ENCODE data around the gene RNF44. TPM values are rescaled to one million over a fixed set of nuclear protein-coding genes. Genes with fewer than 3 reads are reported as not detected.

RNF44 gene
- total RNA-seq, 2 experiments from 2014 or later = 83.3 to 88.3 TPM

DNA sequence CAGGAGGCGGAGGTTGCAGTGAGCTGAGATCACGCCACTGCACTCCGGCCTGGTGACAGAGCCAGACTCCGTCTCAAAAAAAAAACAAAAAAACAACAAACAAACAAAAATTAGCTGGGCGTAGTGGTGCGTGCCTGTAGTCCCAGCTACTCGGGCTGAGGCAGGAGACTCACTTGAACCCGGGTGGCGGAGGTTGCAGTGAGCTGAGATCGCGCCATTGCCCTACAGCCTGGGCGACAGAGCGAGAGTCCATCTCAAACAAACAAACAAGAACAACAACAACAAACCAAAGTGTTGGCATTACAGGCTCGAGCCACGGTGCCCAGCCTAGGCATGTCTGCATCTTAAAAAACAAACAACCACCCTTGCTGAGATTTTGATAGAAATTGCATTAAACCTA, 12.2 kb downstream of the RNF44 start:
- no peak overlapping the region for H3K4me3 Mint-ChIP-seq
- CTCF ChIA-PET = no interaction called here
- H3K27me3 Mint-ChIP-seq (ENCODE audit: low read depth) = no peaks in the 10 kb centered on the region
- DNase-seq = no peak
- no peak overlapping the region for H3K27ac Mint-ChIP-seq
- intact Hi-C loops (cut with micrococcal nuclease) = loop anchor here (5.0 kb wide), 1 partner anchor 38 kb away; no protein-coding TSS in a partner anchor
- peaks cover 22% of the 10 kb centered on the region for H3K4me1 Mint-ChIP-seq (ENCODE audit: low read depth)
- H3K9me3 Mint-ChIP-seq = no peaks in the 10 kb centered on the region
- peaks cover 9% of the 10 kb centered on the region for H3K36me3 Mint-ChIP-seq (ENCODE audit: low read depth)

DNA sequence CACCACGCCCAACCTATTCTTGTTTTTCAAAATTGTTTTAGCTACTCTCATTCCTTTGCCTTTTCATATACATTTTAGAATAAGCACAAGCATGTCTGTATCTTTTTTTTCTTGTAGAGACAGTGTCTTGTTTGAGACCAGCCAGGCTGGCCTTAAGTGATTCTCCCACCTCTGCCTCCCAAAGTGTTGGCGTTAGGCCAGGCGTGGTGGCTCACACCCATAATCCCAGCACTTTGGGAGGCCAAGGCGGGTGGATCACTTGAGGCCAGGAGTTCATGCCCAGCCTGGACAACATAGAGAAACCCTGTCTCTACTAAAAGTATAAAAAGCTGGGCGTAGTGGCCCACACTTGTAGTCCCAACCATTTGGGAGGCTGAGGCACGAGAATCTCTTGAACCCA, 13.1 kb downstream of the RNF44 start:
- no peaks in the 10 kb centered on the region for H3K9me3 Mint-ChIP-seq
- peaks cover 16% of the 10 kb centered on the region for H3K4me1 Mint-ChIP-seq (ENCODE audit: low read depth)
- no peak overlapping the region for H3K4me3 Mint-ChIP-seq
- DNase-seq = no peak
- peaks cover 3% of the 10 kb centered on the region for H3K36me3 Mint-ChIP-seq (ENCODE audit: low read depth)
- no peak overlapping the region for H3K27ac Mint-ChIP-seq
- intact Hi-C loops (cut with micrococcal nuclease) = no loop called here
- H3K27me3 Mint-ChIP-seq (ENCODE audit: low read depth) = no peaks in the 10 kb centered on the region
- CTCF ChIA-PET = no interaction called here

DNA sequence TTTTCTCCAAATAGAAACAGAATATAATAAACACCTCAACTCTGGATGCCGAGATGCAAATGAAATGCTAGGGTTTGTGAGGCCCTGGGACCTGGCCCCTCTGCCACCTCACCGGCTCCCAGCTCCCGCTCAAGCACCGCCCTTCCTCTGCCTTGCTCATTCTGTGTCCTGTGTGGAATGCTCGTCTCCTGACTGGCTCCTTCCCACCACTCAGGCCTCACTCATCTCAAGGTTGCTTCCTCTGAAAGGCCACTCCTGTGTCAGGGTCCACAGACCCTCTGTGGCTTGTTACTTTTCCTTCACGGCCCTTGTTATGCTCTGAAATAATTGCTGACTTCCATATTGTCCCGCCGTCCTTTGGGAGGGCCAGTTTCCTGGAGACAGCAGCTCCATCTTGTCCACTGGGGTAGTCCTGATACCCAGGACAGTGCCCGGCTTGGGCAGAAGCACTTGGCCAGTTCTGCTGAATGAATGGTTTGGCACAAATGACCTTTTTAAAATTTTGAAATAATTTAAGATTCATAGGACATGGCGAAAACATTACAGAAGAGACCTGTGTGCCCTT, 15.4 kb downstream of the RNF44 start:
- CTCF ChIA-PET = interaction anchor here (1.6 kb wide), 1 partner anchor 20 kb away, joined by 3 read pairs; no protein-coding TSS in a partner anchor
- no peak for DNase-seq
- Mint-ChIP-seq H3K36me3 (ENCODE audit: low read depth) (peaks cover 3% of the 10 kb centered on the region), H3K4me1 (ENCODE audit: low read depth) (peaks cover 9% of the 10 kb centered on the region), H3K4me3 (no peak overlapping the region), H3K27ac (no peak overlapping the region), H3K27me3 (ENCODE audit: low read depth) (no peaks in the 10 kb centered on the region), H3K9me3 (no peaks in the 10 kb centered on the region)
- intact Hi-C loops (cut with micrococcal nuclease) = no loop called here

DNA sequence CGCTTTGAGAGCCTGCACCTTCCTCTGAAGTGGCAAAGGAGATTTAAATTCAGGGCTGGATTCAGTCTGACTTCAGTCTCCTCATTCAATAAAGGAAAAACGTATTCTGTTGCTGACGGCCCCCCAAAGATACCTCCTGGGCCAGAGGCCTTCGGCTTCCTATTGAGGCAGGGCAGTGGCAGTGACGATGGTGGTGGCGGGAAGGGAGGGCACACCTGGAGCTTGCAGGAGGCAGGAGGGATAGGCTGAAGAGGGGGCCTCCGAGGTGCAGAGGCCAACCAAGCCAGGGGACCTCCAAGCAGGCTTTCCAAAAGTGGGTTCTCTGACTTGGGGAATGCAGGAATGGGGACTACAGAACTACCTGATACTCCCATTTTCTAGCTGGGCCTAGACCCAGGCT, 15.9 kb downstream of the RNF44 start:
- peaks cover 3% of the 10 kb centered on the region for H3K36me3 Mint-ChIP-seq (ENCODE audit: low read depth)
- H3K4me3 Mint-ChIP-seq = no peak overlapping the region
- peaks cover 9% of the 10 kb centered on the region for H3K4me1 Mint-ChIP-seq (ENCODE audit: low read depth)
- H3K27ac Mint-ChIP-seq = no peak overlapping the region
- intact Hi-C loops (cut with micrococcal nuclease) = no loop called here
- CTCF ChIA-PET = interaction anchor here (1.6 kb wide), 1 partner anchor 19 kb away, joined by 3 read pairs; no protein-coding TSS in a partner anchor
- no peak for DNase-seq
- H3K9me3 Mint-ChIP-seq = no peaks in the 10 kb centered on the region
- no peaks in the 10 kb centered on the region for H3K27me3 Mint-ChIP-seq (ENCODE audit: low read depth)

DNA sequence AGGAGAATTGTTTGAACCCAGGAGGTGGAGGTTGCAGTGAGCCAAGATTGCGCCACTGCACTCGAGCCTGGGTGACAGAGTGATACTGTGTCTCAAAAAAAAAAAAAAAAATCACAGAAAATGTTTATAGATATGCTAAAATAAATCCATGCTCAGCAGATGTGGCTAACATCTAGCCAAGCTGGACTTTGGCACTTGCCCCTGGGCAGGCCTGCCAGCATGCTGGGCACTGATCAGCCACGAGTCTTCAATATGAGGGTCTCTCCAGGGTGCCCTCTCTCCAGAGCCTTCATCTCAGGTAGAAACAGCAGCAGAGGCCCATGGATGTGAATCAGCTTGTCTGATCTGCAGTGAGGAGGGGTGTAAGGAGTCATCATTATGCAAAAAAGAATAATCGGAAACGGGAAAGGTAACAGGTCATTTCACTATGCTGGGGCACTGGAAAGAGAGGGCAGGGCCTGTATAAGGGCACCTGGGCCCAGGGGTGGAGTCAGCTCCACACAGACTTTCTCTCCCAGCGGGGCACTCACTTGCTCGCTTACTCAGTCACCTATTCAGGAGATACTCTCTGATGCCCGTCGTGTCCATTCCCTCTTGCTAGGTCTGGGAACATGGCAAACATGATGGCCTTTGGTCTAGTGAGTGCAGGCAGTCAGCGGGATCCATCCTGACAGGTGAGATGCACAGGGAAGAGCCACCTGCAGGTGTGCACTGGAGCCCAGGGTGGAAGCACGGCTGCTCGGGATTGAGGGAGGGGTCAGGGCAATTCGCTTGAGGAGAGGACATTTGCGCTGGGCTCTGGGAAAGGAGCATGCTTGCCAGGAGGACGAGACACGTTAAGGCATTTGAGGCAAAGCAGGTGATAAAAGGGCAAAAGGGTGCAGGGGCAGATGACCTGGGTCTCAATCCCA, 17.1 kb downstream of the RNF44 start:
- no peak overlapping the region for H3K27ac Mint-ChIP-seq
- H3K36me3 Mint-ChIP-seq (ENCODE audit: low read depth) = no peaks in the 10 kb centered on the region
- H3K4me3 Mint-ChIP-seq = no peak overlapping the region
- peaks cover 9% of the 10 kb centered on the region for H3K4me1 Mint-ChIP-seq (ENCODE audit: low read depth)
- no peaks in the 10 kb centered on the region for H3K9me3 Mint-ChIP-seq
- H3K27me3 Mint-ChIP-seq (ENCODE audit: low read depth) = no peaks in the 10 kb centered on the region
- intact Hi-C loops (cut with micrococcal nuclease) = no loop called here
- no peak for DNase-seq
- CTCF ChIA-PET = no interaction called here

- H3K4me3 Mint-ChIP-seq = no peak overlapping the region
- H3K27ac Mint-ChIP-seq = no peak overlapping the region
- no peak for DNase-seq
- CTCF ChIA-PET = no interaction called here
- no peaks in the 10 kb centered on the region for H3K36me3 Mint-ChIP-seq (ENCODE audit: low read depth)
- intact Hi-C loops (cut with micrococcal nuclease) = no loop called here
- no peaks in the 10 kb centered on the region for H3K4me1 Mint-ChIP-seq (ENCODE audit: low read depth)
- no peaks in the 10 kb centered on the region for H3K9me3 Mint-ChIP-seq
- no peaks in the 10 kb centered on the region for H3K27me3 Mint-ChIP-seq (ENCODE audit: low read depth)
Measured at GRCh38 chr5:176517053-176517661, 20.0 kb downstream of the RNF44 start.

- no peak for DNase-seq
- Mint-ChIP-seq H3K9me3 (no peaks in the 10 kb centered on the region), H3K4me1 (ENCODE audit: low read depth) (no peaks in the 10 kb centered on the region), H3K36me3 (ENCODE audit: low read depth) (no peaks in the 10 kb centered on the region), H3K27ac (no peak overlapping the region), H3K27me3 (ENCODE audit: low read depth) (no peaks in the 10 kb centered on the region), H3K4me3 (no peak overlapping the region)
- intact Hi-C loops (cut with micrococcal nuclease) = no loop called here
- CTCF ChIA-PET = no interaction called here
Measured at GRCh38 chr5:176515396-176515795, 21.8 kb downstream of the RNF44 start.

DNA sequence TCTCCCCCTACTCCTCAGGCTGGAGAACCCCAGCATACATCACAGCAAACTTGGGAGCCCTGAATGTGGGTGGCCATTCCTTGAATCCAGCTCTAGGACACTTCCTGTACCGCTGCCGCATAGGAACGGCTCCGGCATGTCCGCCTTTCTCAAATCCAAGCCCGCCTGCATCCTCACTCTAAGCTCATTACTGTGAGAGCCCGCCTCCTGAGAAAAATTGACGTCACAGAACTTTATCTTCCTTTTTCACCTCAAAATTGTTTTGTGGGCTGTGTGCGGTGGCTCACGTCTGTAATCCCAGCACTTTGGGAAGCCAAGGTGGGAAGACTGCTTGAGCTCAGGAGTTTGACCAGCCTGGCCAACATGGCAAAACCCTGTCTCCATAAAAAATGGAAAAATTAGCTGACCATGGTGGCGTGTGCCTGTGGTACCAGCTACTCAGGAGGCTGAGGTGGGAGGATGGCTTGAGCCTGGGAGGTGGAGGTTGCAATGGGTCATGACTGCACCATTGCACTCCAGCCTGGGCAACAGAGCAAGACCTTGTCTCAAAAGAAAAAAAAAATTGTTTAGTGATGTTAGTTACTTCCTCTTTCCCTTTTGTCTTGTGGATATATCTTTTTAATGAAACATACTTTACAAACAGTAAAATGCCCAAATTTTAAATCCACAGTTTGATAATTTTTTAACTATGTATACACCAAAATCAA, 22.8 kb downstream of the RNF44 start:
- Mint-ChIP-seq H3K27ac (no peak overlapping the region), H3K36me3 (ENCODE audit: low read depth) (no peaks in the 10 kb centered on the region), H3K4me1 (ENCODE audit: low read depth) (no peaks in the 10 kb centered on the region), H3K4me3 (no peak overlapping the region), H3K27me3 (ENCODE audit: low read depth) (no peaks in the 10 kb centered on the region), H3K9me3 (no peaks in the 10 kb centered on the region)
- no peak for DNase-seq
- CTCF ChIA-PET = interaction anchor here (0.6 kb wide), 1 partner anchor 358 kb away, joined by 3 read pairs; no protein-coding TSS in a partner anchor
- intact Hi-C loops (cut with micrococcal nuclease) = no loop called here

DNA sequence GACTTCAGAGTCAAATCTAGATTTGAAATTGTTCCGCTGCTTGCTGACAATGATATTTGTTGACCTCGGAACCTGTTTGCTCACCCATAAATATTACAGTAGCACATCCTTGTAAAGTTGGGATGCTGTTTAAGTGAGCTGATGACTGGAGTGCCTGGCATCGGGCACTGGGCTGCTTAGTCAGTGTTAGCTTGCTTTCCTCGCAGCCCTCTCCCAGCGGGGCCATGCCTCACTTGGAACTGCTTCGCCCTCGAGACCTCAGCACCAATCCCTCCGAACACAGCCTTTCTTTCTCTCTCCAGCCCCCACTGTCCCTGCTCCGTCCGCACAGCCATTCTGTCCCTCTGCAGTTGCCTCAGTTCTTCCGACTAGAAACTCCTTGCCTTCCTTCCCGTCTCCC, 23.4 kb downstream of the RNF44 start:
- no peak overlapping the region for H3K4me3 Mint-ChIP-seq
- no peak for DNase-seq
- no peaks in the 10 kb centered on the region for H3K9me3 Mint-ChIP-seq
- no peaks in the 10 kb centered on the region for H3K27me3 Mint-ChIP-seq (ENCODE audit: low read depth)
- CTCF ChIA-PET = interaction anchor here (0.6 kb wide), 1 partner anchor 359 kb away, joined by 3 read pairs; no protein-coding TSS in a partner anchor
- H3K4me1 Mint-ChIP-seq (ENCODE audit: low read depth) = no peaks in the 10 kb centered on the region
- intact Hi-C loops (cut with micrococcal nuclease) = no loop called here
- no peaks in the 10 kb centered on the region for H3K36me3 Mint-ChIP-seq (ENCODE audit: low read depth)
- no peak overlapping the region for H3K27ac Mint-ChIP-seq

DNA sequence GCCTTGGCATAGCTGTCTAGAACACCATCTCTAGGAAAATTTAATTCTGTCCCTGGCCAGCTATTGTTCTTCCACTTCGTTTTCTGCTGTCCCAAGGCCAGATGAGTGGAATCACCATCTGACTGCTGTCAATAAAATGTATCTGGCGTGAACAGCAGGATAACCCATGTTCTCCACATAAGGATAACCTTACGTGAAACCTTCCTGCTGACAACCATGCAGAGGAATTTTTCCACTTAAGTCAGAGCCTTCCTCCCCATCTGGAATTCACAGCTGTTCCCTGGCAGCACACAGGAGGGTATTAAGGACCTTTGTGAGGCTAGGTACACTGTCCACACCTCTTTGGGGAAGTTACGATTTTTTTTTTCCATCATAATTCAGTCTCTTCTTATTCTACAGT, 28.6 kb downstream of the RNF44 start:
- intact Hi-C loops (cut with micrococcal nuclease) = no loop called here
- DNase-seq = no peak
- Mint-ChIP-seq H3K27me3 (ENCODE audit: low read depth) (no peaks in the 10 kb centered on the region), H3K36me3 (ENCODE audit: low read depth) (peaks cover 31% of the 10 kb centered on the region), H3K27ac (no peak overlapping the region), H3K4me1 (ENCODE audit: low read depth) (no peaks in the 10 kb centered on the region), H3K4me3 (no peak overlapping the region), H3K9me3 (no peaks in the 10 kb centered on the region)
- CTCF ChIA-PET = interaction anchor here (0.6 kb wide), 1 partner anchor 747 kb away, joined by 3 read pairs; no protein-coding TSS in a partner anchor

- Mint-ChIP-seq H3K4me1 (ENCODE audit: low read depth) (no peaks in the 10 kb centered on the region), H3K27ac (no peak overlapping the region), H3K36me3 (ENCODE audit: low read depth) (peaks cover 31% of the 10 kb centered on the region), H3K27me3 (ENCODE audit: low read depth) (no peaks in the 10 kb centered on the region), H3K9me3 (no peaks in the 10 kb centered on the region), H3K4me3 (no peak overlapping the region)
- CTCF ChIA-PET = interaction anchor here (0.6 kb wide), 1 partner anchor 103 kb away, joined by 3 read pairs; no protein-coding TSS in a partner anchor
- intact Hi-C loops (cut with micrococcal nuclease) = no loop called here
- no peak for DNase-seq
Measured at GRCh38 chr5:176507911-176508310, 29.3 kb downstream of the RNF44 start.

- Mint-ChIP-seq H3K4me1 (ENCODE audit: low read depth) (no peaks in the 10 kb centered on the region), H3K27me3 (ENCODE audit: low read depth) (no peaks in the 10 kb centered on the region), H3K27ac (no peak overlapping the region), H3K36me3 (ENCODE audit: low read depth) (peaks cover 48% of the 10 kb centered on the region), H3K4me3 (no peak overlapping the region), H3K9me3 (no peaks in the 10 kb centered on the region)
- CTCF ChIA-PET = interaction anchor here (0.6 kb wide), 1 partner anchor 18 kb away, joined by 4 read pairs; no protein-coding TSS in a partner anchor
- intact Hi-C loops (cut with micrococcal nuclease) = no loop called here
- no peak for DNase-seq
Measured at GRCh38 chr5:176503496-176503895, 33.7 kb downstream of the RNF44 start.

All from activated naive CD4-positive, alpha-beta T cell treated with anti-CD3 and anti-CD28 coated beads for 36 hours (primary cell).